GM21423 (cell line): Measurements from ENCODE around the gene ADGRG7.
A peak's percentile ranks its signal among the peaks of the same experiment; 100 is the strongest.
"Not testable (repeated sequence)": the region's sequence is repeated elsewhere in the genome, so short reads cannot be mapped to it uniquely, and the experiment has no call there.

Experiments
- ATAC-seq: cut with Tn5 transposase; IDR thresholded peaks from one replicate; pipeline ENCODE4 v1.9.1; 2021; ENCODE audit warnings: mild to moderate bottlenecking, moderate library complexity; ENCODE audit not compliant: unreplicated experiment

The ADGRG7 gene

GRCh38 chr3:100641471-100642032 is 32.2 kb downstream of the ADGRG7 start:
- ATAC-seq, result peak; percentile 89

GRCh38 chr3:100645913-100646312 is 36.5 kb downstream of the ADGRG7 start:
- ATAC-seq, result no peak

- no peak for ATAC-seq
Measured at GRCh38 chr3:100647171-100647570, 37.8 kb downstream of the ADGRG7 start.

GRCh38 chr3:100647657-100648056 is 38.3 kb downstream of the ADGRG7 start:
- ATAC-seq, result no peak

GRCh38 chr3:100650651-100651619 is 41.5 kb downstream of the ADGRG7 start:
- ATAC-seq, result peak; percentile 98

- ATAC-seq, result no peak
Measured at GRCh38 chr3:100653604-100654294, 44.3 kb downstream of the ADGRG7 start.

GRCh38 chr3:100656945-100657344 is 47.5 kb downstream of the ADGRG7 start:
- ATAC-seq, result no peak

GRCh38 chr3:100661294-100661693 is 51.9 kb downstream of the ADGRG7 start:
- not testable (repeated sequence) for ATAC-seq

- ATAC-seq, result no peak
Measured at GRCh38 chr3:100662113-100662823, 52.9 kb downstream of the ADGRG7 start.

- ATAC-seq, result no peak
Measured at GRCh38 chr3:100665230-100665629, 55.8 kb downstream of the ADGRG7 start.

- ATAC-seq, result not testable (repeated sequence)
Measured at GRCh38 chr3:100666699-100667098, 57.3 kb downstream of the ADGRG7 start.

- not testable (repeated sequence) for ATAC-seq
Measured at GRCh38 chr3:100667316-100667715, 57.9 kb downstream of the ADGRG7 start.

- not testable (repeated sequence) for ATAC-seq
Measured at GRCh38 chr3:100670995-100671394, 61.6 kb downstream of the ADGRG7 start.

- ATAC-seq, result no peak
Measured at GRCh38 chr3:100681496-100681895, 72.1 kb downstream of the ADGRG7 start.

- ATAC-seq, result no peak
Measured at GRCh38 chr3:100682056-100682853, 72.9 kb downstream of the ADGRG7 start.

GRCh38 chr3:100682854-100683760 is 73.7 kb downstream of the ADGRG7 start:
- ATAC-seq, result no peak

- ATAC-seq, result no peak
Measured at GRCh38 chr3:100693225-100693624, 83.8 kb downstream of the ADGRG7 start.

- ATAC-seq, result no peak
Measured at GRCh38 chr3:100695696-100696095, 86.3 kb downstream of the ADGRG7 start.

GRCh38 chr3:100696161-100696560 is 86.8 kb downstream of the ADGRG7 start:
- no peak for ATAC-seq
